KOPT-K1 (cell line): ENCODE results near the gene SNAP25.

Experiments used
- H3K27ac ChIP-seq: fragments of 200-600 bp; sonication (generic); 2 replicates; pipeline ENCODE4 v1.5.1; 2016; ENCODE audit warnings: antibody characterized with exemption, mild to moderate bottlenecking, low read depth, low read length; ENCODE audit not compliant: poor library complexity, severe bottlenecking
- H3K36me3 ChIP-seq: fragments of 200-600 bp; sonication (generic); 2 replicates; pipeline ENCODE4 v1.5.1; 2017; ENCODE audit warnings: antibody characterized with exemption, mild to moderate bottlenecking, low read length, moderate library complexity; ENCODE audit not compliant: insufficient read depth
- H3K9me3 ChIP-seq: fragments of 200-600 bp; sonication (generic); 2 replicates; pipeline ENCODE4 v1.5.1; 2017; ENCODE audit warnings: antibody characterized with exemption, low read length, mild to moderate bottlenecking; ENCODE audit not compliant: insufficient read depth, poor library complexity, severe bottlenecking

SNAP25 gene

GRCh38 chr20:10342152-10342551, 123.5 kb downstream of the SNAP25 start:
- Histone ChIP-seq H3K9me3 (peaks cover 15% of the 10 kb centered on the region), H3K27ac (no peak overlapping the region), H3K36me3 (no peaks in the 10 kb centered on the region)

- no peak overlapping the region for H3K27ac ChIP-seq
- H3K36me3 ChIP-seq = no peaks in the 10 kb centered on the region
- H3K9me3 ChIP-seq = peaks cover 15% of the 10 kb centered on the region
These were observed 126.3 kb downstream of the SNAP25 start for GRCh38 chr20:10344953-10345352.

- no peaks in the 10 kb centered on the region for H3K36me3 ChIP-seq
- H3K27ac ChIP-seq = no peak overlapping the region
- peaks cover 3% of the 10 kb centered on the region for H3K9me3 ChIP-seq
These were observed 128.7 kb downstream of the SNAP25 start for GRCh38 chr20:10347086-10347880.

- H3K36me3 ChIP-seq = no peaks in the 10 kb centered on the region
- H3K9me3 ChIP-seq = no peaks in the 10 kb centered on the region
- H3K27ac ChIP-seq = no peak overlapping the region
These were observed 130.5 kb downstream of the SNAP25 start for GRCh38 chr20:10349118-10349517.

GRCh38 chr20:10350188-10350842, 131.7 kb downstream of the SNAP25 start:
- Histone ChIP-seq H3K9me3 (no peaks in the 10 kb centered on the region), H3K36me3 (no peaks in the 10 kb centered on the region), H3K27ac (no peak overlapping the region)

- Histone ChIP-seq H3K36me3 (no peaks in the 10 kb centered on the region), H3K9me3 (no peaks in the 10 kb centered on the region), H3K27ac (no peak overlapping the region)
These were observed 134.5 kb downstream of the SNAP25 start for GRCh38 chr20:10352934-10353824.

- no peak overlapping the region for H3K27ac ChIP-seq
- no peaks in the 10 kb centered on the region for H3K9me3 ChIP-seq
- no peaks in the 10 kb centered on the region for H3K36me3 ChIP-seq
These were observed 138.0 kb downstream of the SNAP25 start for GRCh38 chr20:10356628-10357027.
